Stomach (tissue), 9 donors: ENCODE measurements around the gene KRTAP4-3. TPM values are rescaled to one million over a fixed set of nuclear protein-coding genes. Genes with fewer than 3 reads are reported as not detected.
"Not testable (repeated sequence)": the region's sequence is repeated elsewhere in the genome, so short reads cannot be mapped to it uniquely, and the experiment has no call there.

ENCODE experiments used
- DNase-seq, 2 donors: peaks; one replicate each; pipeline versions ENCODE4 v3.0.0 to v3.0.0-alpha.2; 2013 to 2019
- H3K27ac ChIP-seq, 5 donors: fragments of 200-600 bp in 4 of 5; sonication (generic) in 4 of 5; one replicate each; pipeline ENCODE4 v1.5.1; 2013 to 2019; ENCODE audit warnings: mild to moderate bottlenecking in 1 of 5, moderate library complexity in 1 of 5
- H3K27me3 ChIP-seq, 3 donors: fragments of 200-600 bp; sonication (generic); one replicate each; pipeline ENCODE4 v1.5.1; 2017 to 2019; ENCODE audit warnings: mixed run types in 1 of 3
- H3K36me3 ChIP-seq, 4 donors: fragments of 200-600 bp; sonication (generic); 1 replicate in 3 of 4; 2 replicates in 1 of 4; pipeline ENCODE4 v1.5.1; 2016 to 2019
- H3K4me1 ChIP-seq, 4 donors: fragments of 200-600 bp; sonication (generic); one replicate each; pipeline ENCODE4 v1.5.1; 2016 to 2019
- H3K4me3 ChIP-seq, 4 donors: fragments of 200-600 bp; sonication (generic) in 3 of 4; one replicate each; pipeline ENCODE4 v1.5.1; 2016 to 2019; ENCODE audit warnings: mild to moderate bottlenecking in 1 of 4
- H3K9me3 ChIP-seq, 4 donors: fragments of 200-600 bp; sonication (generic); one replicate each; pipeline ENCODE4 v1.5.1; 2016 to 2019
- EP300 ChIP-seq: sonication (generic); formaldehyde crosslinking; IDR thresholded peaks from one replicate; pipeline ENCODE4 v1.6.1; 2017; ENCODE audit warnings: antibody characterized with exemption
- POLR2A ChIP-seq, 4 donors: fragments of 450-650 bp; IDR thresholded peaks; one replicate each; pipeline ENCODE4 v1.6.1; 2016; ENCODE audit warnings: antibody characterized with exemption in 4 of 4, control low read depth in 2 of 4, mild to moderate bottlenecking in 1 of 4, moderate library complexity in 1 of 4
- POLR2AphosphoS5 ChIP-seq, 3 donors: sonication (generic); formaldehyde crosslinking; IDR thresholded peaks; one replicate each; pipeline ENCODE4 v1.6.1; 2016; ENCODE audit warnings: antibody characterized with exemption in 3 of 3
- WGBS, 5 donors: extraction: QIAGEN DNeasy Blood & Tissue Kit in 3 of 5; methylation state at CpG; one replicate each; pipeline versions ENCODE4 v1.1.5 to v1.1.7; 2013 to 2018; 5-methylcytosine and 5-hydroxymethylcytosine counted together
- intact Hi-C: fragments of 100-400 bp; cut with DNase I; formaldehyde crosslinking; loops from one replicate; pipeline ENCODE4 v1.15.1; 2023; ENCODE audit warnings: low total_unique reads
- polyA plus RNA-seq, 3 donors: library from polyadenylated mRNA; stranded (reverse); fragments of 200-250 nt; gene quantifications; one replicate each; pipeline ENCODE4 v1.2.3, GENCODE V29; 2013
- small RNA-seq, 4 donors: library from RNA; depleted of rRNA; stranded (forward); fragments of <200 nt; gene quantifications; one replicate each; pipeline ENCODE3, GENCODE V24; 2016
- total RNA-seq, 5 donors: library from RNA; depleted of rRNA; stranded (reverse); fragments of >200 nt; gene quantifications; one replicate each; pipeline versions ENCODE4 v1.1.0 to v1.2.3, GENCODE V29; 2014 to 2016
- TF ChIP-seq, protein P1 (sequence below), 7 experiments: fragments of 450-650 bp in 4 of 7; fragments of 200-600 bp in 3 of 7; sonication (generic) in 3 of 7; IDR thresholded peaks; one replicate each; pipeline ENCODE4 v1.5.1; 2016 to 2019; ENCODE audit warnings: antibody characterized with exemption in 7 of 7, control low read depth in 2 of 7, mild to moderate bottlenecking in 1 of 7
- donor health status: healthy with polysubstance abuse.
- donor health status: Bipolar disorder and iron deficiency.
- donor health status: healthy.

KRTAP4-3 gene
- total and polyA plus RNA-seq, 8 donors, result not detected

DNA sequence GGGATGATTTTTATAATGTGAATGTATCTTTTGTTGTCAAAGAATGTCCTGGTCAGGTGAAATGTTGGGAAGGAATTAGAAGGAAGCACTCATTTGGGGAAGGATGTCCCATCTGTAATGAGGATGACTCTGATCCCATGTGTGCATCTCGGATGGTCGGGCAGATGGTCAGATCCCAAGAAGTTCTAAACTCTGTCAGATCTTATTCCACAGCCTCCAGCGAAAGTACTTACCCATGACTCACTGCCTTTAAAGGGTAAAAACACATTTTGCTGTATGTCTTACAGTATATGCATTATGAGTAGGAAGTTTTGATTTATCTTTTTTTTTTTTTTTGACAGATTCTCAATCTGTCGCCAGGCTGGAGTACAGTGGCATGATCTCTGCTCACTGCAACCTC is 49.3 kb downstream of the KRTAP4-3 start:
- intact Hi-C loops, result no loop called here
- no peaks in the 10 kb centered on the region for H3K9me3 ChIP-seq
- H3K27ac ChIP-seq, result no peak overlapping the region
- H3K4me3 ChIP-seq, result no peak overlapping the region
- TF ChIP-seq EP300, result no peak
- no peak for TF ChIP-seq POLR2A (IDR thresholded peaks at IDR 0.05)
- TF ChIP-seq, protein P1, sequence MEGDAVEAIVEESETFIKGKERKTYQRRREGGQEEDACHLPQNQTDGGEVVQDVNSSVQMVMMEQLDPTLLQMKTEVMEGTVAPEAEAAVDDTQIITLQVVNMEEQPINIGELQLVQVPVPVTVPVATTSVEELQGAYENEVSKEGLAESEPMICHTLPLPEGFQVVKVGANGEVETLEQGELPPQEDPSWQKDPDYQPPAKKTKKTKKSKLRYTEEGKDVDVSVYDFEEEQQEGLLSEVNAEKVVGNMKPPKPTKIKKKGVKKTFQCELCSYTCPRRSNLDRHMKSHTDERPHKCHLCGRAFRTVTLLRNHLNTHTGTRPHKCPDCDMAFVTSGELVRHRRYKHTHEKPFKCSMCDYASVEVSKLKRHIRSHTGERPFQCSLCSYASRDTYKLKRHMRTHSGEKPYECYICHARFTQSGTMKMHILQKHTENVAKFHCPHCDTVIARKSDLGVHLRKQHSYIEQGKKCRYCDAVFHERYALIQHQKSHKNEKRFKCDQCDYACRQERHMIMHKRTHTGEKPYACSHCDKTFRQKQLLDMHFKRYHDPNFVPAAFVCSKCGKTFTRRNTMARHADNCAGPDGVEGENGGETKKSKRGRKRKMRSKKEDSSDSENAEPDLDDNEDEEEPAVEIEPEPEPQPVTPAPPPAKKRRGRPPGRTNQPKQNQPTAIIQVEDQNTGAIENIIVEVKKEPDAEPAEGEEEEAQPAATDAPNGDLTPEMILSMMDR (IDR thresholded peaks at IDR 0.05), result no peak
- no peak for TF ChIP-seq POLR2AphosphoS5 (IDR thresholded peaks at IDR 0.05)
- no peaks in the 10 kb centered on the region for H3K36me3 ChIP-seq
- H3K27me3 ChIP-seq, result peaks cover 0 to 31% (median 3%) of the 10 kb centered on the region in 3 donors
- H3K4me1 ChIP-seq, result no peaks in the 10 kb centered on the region
- no peak for DNase-seq
- 84 to 92% (median 89%) methylated on average over 4 of the region's 4 CpGs for WGBS, 5 donors

DNA sequence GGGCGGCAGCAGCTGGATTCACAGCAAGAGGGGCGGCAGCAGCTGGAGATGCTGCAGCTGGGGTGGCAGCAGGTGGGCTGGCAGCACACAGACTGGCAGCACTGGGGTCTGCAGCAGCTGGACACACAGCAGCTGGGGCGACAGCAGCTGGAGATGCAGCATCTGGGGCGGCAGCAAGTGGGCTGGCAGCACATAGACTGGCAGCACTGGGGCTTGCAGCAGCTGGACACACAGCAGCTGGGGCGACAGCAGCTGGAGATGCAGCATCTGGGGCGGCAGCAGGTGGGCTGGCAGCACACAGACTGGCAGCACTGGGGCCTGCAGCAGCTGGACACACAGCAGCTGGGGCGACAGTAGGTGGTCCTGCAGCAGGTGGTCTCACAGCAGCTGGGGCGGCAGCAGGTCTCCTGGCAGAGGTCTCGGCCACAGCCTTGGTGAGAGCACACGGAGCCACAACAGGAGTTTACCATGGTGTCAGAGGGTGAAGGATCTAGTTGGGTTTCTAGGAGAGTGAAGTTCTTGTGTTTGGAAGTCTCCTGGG is 50.1 kb downstream of the KRTAP4-3 start, which contains the start of gene KRTAP4-11:
TSS of gene KRTAP4-11 (minus strand) at position 528 of the 541 bp plus-strand sequence. CDS start at position 470, 58 bp downstream.
- H3K4me3 ChIP-seq, DNase-seq, intact Hi-C loops: not testable (repeated sequence)

More for the DNA sequence above, 50.1 kb downstream of the KRTAP4-3 start, which contains the start of gene KRTAP4-11:
- WGBS, 5 donors, result 65 to 85% (median 73%) methylated on average over 9 to 10 of the region's 10 CpGs
- H3K36me3 ChIP-seq, H3K4me1 ChIP-seq, H3K27ac ChIP-seq, H3K9me3 ChIP-seq: not testable (repeated sequence)
- H3K27me3 ChIP-seq, result peaks cover 0 to 25% (median 0%) of the 10 kb centered on the region in 3 donors

Small RNA genes lying within 50 kb of the gene (small RNA-seq; reads per million reads assigned to genes)
- 0 reads per million in 4 donors for gene KRTAP4-17P

Other genes starting within 250 kb of the KRTAP4-3 start
Only the 30 nearest of the 40 such genes appear.
- gene KRTAP1-5, start 141.0 kb downstream of the KRTAP4-3 start, total RNA-seq, result not detected
- gene KRTAP1-5, start 141.0 kb downstream of the KRTAP4-3 start, polyA plus RNA-seq, result not detected
- not detected for gene KRTAP1-4, start 138.0 kb downstream of the KRTAP4-3 start, total RNA-seq
- gene KRTAP1-4, start 138.0 kb downstream of the KRTAP4-3 start, polyA plus RNA-seq, result not detected
- gene KRTAP1-3, start 133.3 kb downstream of the KRTAP4-3 start, total RNA-seq, result not detected
- not detected for gene KRTAP1-3, start 133.3 kb downstream of the KRTAP4-3 start, polyA plus RNA-seq
- not detected for gene KRTAP1-1, start 126.8 kb downstream of the KRTAP4-3 start, total RNA-seq
- not detected for gene KRTAP1-1, start 126.8 kb downstream of the KRTAP4-3 start, polyA plus RNA-seq
- gene KRTAP2-1, start 120.9 kb downstream of the KRTAP4-3 start, total RNA-seq, result not detected
- not detected for gene KRTAP2-1, start 120.9 kb downstream of the KRTAP4-3 start, polyA plus RNA-seq
- gene KRTAP2-2, start 113.0 kb downstream of the KRTAP4-3 start, total RNA-seq, result not detected
- gene KRTAP2-2, start 113.0 kb downstream of the KRTAP4-3 start, polyA plus RNA-seq, result not detected
- not detected for gene KRTAP2-3, start 108.1 kb downstream of the KRTAP4-3 start, total RNA-seq
- not detected for gene KRTAP2-3, start 108.1 kb downstream of the KRTAP4-3 start, polyA plus RNA-seq
- not detected for gene KRTAP2-4, start 102.3 kb downstream of the KRTAP4-3 start, total RNA-seq
- not detected for gene KRTAP2-4, start 102.3 kb downstream of the KRTAP4-3 start, polyA plus RNA-seq
- not detected for gene KRTAP4-7, start 84.1 kb downstream of the KRTAP4-3 start, total RNA-seq
- gene KRTAP4-7, start 84.1 kb downstream of the KRTAP4-3 start, polyA plus RNA-seq, result not detected
- gene KRTAP4-8, start 70.1 kb downstream of the KRTAP4-3 start, total RNA-seq, result not detected
- not detected for gene KRTAP4-8, start 70.1 kb downstream of the KRTAP4-3 start, polyA plus RNA-seq
- not detected for gene KRTAP4-16, start 66.0 kb downstream of the KRTAP4-3 start, total RNA-seq
- gene KRTAP4-16, start 66.0 kb downstream of the KRTAP4-3 start, polyA plus RNA-seq, result not detected
- gene KRTAP4-9, start 62.8 kb downstream of the KRTAP4-3 start, total RNA-seq, result not detected
- not detected for gene KRTAP4-9, start 62.8 kb downstream of the KRTAP4-3 start, polyA plus RNA-seq
- not detected for gene KRTAP4-11, start 49.8 kb downstream of the KRTAP4-3 start, total RNA-seq
- gene KRTAP4-11, start 49.8 kb downstream of the KRTAP4-3 start, polyA plus RNA-seq, result not detected
- gene KRTAP4-12, start 44.0 kb downstream of the KRTAP4-3 start, total RNA-seq, result not detected
- gene KRTAP4-12, start 44.0 kb downstream of the KRTAP4-3 start, polyA plus RNA-seq, result not detected
- not detected for gene KRTAP4-6, start 27.7 kb downstream of the KRTAP4-3 start, total RNA-seq
- not detected for gene KRTAP4-6, start 27.7 kb downstream of the KRTAP4-3 start, polyA plus RNA-seq
- gene KRTAP4-5, start 18.4 kb downstream of the KRTAP4-3 start, total RNA-seq, result not detected
- not detected for gene KRTAP4-5, start 18.4 kb downstream of the KRTAP4-3 start, polyA plus RNA-seq
- not detected for gene KRTAP4-4, start 7.5 kb downstream of the KRTAP4-3 start, total RNA-seq
- gene KRTAP4-4, start 7.5 kb downstream of the KRTAP4-3 start, polyA plus RNA-seq, result not detected
- gene KRTAP4-2, start 10.0 kb upstream of the KRTAP4-3 start, total RNA-seq, result not detected
- not detected for gene KRTAP4-2, start 10.0 kb upstream of the KRTAP4-3 start, polyA plus RNA-seq
- gene KRTAP4-1, start 16.7 kb upstream of the KRTAP4-3 start, total RNA-seq, result not detected
- not detected for gene KRTAP4-1, start 16.7 kb upstream of the KRTAP4-3 start, polyA plus RNA-seq
- gene KRTAP9-1, start 21.7 kb upstream of the KRTAP4-3 start, total RNA-seq, result not detected
- gene KRTAP9-1, start 21.7 kb upstream of the KRTAP4-3 start, polyA plus RNA-seq, result not detected
- gene KRTAP9-2, start 58.4 kb upstream of the KRTAP4-3 start, total RNA-seq, result not detected
- gene KRTAP9-2, start 58.4 kb upstream of the KRTAP4-3 start, polyA plus RNA-seq, result not detected
- not detected for gene KRTAP9-3, start 64.2 kb upstream of the KRTAP4-3 start, total RNA-seq
- gene KRTAP9-3, start 64.2 kb upstream of the KRTAP4-3 start, polyA plus RNA-seq, result not detected
- not detected for gene KRTAP9-8, start 69.8 kb upstream of the KRTAP4-3 start, total RNA-seq
- not detected for gene KRTAP9-8, start 69.8 kb upstream of the KRTAP4-3 start, polyA plus RNA-seq
- not detected for gene KRTAP9-4, start 81.5 kb upstream of the KRTAP4-3 start, total RNA-seq
- gene KRTAP9-4, start 81.5 kb upstream of the KRTAP4-3 start, polyA plus RNA-seq, result not detected
- gene KRTAP9-9, start 87.2 kb upstream of the KRTAP4-3 start, total RNA-seq, result not detected
- not detected for gene KRTAP9-9, start 87.2 kb upstream of the KRTAP4-3 start, polyA plus RNA-seq
- not detected for gene KRTAP9-6, start 97.2 kb upstream of the KRTAP4-3 start, total RNA-seq
- not detected for gene KRTAP9-6, start 97.2 kb upstream of the KRTAP4-3 start, polyA plus RNA-seq
- not detected for gene KRTAP9-7, start 107.5 kb upstream of the KRTAP4-3 start, total RNA-seq
- not detected for gene KRTAP9-7, start 107.5 kb upstream of the KRTAP4-3 start, polyA plus RNA-seq
- not detected for gene KRTAP29-1, start 134.6 kb upstream of the KRTAP4-3 start, total RNA-seq
- gene KRTAP29-1, start 134.6 kb upstream of the KRTAP4-3 start, polyA plus RNA-seq, result not detected
- not detected for gene KRTAP16-1, start 141.1 kb upstream of the KRTAP4-3 start, total RNA-seq
- gene KRTAP16-1, start 141.1 kb upstream of the KRTAP4-3 start, polyA plus RNA-seq, result not detected
- not detected for gene KRTAP17-1, start 147.5 kb upstream of the KRTAP4-3 start, total RNA-seq
- gene KRTAP17-1, start 147.5 kb upstream of the KRTAP4-3 start, polyA plus RNA-seq, result not detected